NB4 (cell line): Measurements from ENCODE around the gene ANKRD33.

Experiments
- TF ChIP-seq, protein P1 (sequence below): IDR thresholded peaks from one replicate; pipeline ENCODE4 v1.5.1; 2012; ENCODE audit warnings: low read depth, low read length
- TF ChIP-seq, protein P2 (sequence below): IDR thresholded peaks from 2 replicates; pipeline ENCODE4 v1.6.1; 2011; ENCODE audit warnings: low read depth, low read length

DNA sequence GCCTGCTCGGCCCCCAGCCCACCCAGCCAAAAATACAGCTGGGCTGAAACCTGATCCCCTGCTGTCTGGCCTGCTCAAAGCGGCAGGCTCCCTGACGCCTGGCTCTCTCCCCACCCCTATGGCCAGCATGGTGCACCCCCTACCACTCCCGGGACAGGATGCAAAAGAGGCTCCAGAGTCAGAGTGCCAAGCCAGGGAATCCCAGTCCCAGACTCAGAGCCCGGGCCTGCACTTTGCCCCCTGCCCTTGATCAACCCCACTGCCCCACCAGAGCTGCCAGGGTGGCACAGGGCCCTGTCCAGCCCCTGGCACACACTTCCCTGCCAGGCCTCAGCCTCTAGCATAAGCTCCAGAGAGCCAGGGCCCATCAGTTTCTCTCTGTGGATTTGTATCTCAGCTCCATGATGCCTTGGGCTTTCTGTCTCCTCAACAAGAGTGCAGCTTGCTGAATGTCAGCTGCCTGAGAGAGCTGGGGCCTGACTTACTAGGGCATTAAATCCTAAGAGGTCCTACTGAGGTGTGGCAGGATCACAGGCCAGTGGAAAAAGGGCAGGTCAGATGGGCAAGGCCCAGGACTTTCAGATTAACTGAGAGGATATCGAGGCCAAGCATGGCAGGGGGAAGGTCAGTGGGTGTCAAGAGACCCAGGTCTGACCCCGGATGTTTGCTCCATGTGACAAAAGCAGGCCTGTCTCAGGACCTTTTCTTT lies 33.3 kb downstream of the ANKRD33 start:
- TF ChIP-seq, protein P1, sequence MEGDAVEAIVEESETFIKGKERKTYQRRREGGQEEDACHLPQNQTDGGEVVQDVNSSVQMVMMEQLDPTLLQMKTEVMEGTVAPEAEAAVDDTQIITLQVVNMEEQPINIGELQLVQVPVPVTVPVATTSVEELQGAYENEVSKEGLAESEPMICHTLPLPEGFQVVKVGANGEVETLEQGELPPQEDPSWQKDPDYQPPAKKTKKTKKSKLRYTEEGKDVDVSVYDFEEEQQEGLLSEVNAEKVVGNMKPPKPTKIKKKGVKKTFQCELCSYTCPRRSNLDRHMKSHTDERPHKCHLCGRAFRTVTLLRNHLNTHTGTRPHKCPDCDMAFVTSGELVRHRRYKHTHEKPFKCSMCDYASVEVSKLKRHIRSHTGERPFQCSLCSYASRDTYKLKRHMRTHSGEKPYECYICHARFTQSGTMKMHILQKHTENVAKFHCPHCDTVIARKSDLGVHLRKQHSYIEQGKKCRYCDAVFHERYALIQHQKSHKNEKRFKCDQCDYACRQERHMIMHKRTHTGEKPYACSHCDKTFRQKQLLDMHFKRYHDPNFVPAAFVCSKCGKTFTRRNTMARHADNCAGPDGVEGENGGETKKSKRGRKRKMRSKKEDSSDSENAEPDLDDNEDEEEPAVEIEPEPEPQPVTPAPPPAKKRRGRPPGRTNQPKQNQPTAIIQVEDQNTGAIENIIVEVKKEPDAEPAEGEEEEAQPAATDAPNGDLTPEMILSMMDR: no peak
- TF ChIP-seq, protein P2, sequence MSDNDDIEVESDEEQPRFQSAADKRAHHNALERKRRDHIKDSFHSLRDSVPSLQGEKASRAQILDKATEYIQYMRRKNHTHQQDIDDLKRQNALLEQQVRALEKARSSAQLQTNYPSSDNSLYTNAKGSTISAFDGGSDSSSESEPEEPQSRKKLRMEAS: no peak
